ENCODE data around the gene SUPT20H. TPM values are rescaled to one million over a fixed set of nuclear protein-coding genes. Genes with fewer than 3 reads are reported as not detected.

Gene SUPT20H
- total RNA-seq, 1 donor from 2014 or later = 59.2 TPM

DNA sequence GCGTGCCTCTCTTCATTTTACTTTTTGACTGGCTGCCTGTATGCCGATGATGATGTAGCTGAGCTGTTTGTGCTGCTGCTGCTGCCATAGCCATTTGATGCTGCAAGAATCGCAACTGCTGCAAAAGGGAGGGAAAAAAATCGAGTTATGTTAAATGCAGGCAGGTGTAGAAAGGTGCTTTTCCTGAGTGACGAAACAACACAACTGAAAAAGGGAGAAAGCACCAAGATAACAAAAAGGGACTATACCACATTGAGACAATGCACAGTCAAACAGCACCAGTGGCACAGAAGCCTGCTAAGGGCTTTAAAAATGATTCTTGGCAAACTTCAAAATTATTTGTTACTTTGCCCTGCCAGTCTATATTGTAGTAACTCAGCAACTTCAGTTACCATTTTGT, 49.8 kb downstream of the SUPT20H start:
- no peak for DNase-seq (ENCODE audit: low read depth)

DNA sequence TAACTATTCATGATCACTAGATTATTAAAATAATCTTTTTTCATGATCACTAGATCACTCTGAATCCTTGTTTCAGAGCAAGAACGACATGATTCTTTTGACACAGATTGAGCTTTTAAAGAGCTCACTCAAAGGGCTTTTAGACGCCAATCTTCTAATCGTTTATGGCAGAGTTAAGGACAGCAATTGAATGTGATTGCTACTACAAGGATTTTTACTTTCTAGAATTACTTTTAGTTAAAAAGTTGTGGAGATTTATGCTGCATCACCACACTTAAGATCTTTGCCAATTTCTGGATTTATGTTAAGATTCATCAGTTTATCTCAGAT, 57.6 kb downstream of the SUPT20H start:
- DNase-seq (ENCODE audit: low read depth) = no peak

DNA sequence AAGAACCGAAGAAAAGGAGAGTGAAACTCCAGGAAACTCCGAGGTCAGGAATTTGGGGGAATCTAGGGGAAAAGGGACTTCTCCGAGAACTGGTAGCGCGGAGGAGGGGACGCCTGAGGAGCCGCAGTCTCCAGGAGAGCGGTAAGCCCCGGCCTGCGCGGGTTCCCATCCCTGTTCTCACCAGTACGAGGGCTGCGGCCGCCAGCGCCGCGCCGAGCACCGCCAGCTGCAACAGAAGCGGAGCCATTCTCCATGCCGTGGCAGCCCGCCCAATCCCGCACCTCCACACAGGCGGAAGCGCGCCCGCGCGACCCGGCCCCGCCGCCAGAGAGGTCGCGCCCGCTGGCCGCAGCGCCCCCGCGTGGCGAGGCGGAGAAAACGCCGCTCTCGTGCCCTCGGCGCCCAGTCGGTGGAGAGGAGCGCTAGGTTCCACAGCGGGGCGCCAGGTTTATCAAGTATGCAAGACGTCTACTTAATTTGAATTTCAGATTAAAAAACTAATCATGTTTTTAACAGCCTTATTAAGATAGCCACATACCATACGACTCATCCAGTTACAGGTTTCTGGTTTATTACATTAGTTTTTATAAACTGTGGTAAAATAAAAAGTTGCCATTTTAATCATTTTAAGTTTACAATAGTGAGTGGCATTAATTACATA, 60.3 kb downstream of the SUPT20H start, which contains the start of gene ALG5:
TSS of gene ALG5 (minus strand) at position 287 of the 661 bp plus-strand sequence. CDS start at position 247, 40 bp downstream.
- peak; percentile 90 for DNase-seq (ENCODE audit: low read depth)

DNA sequence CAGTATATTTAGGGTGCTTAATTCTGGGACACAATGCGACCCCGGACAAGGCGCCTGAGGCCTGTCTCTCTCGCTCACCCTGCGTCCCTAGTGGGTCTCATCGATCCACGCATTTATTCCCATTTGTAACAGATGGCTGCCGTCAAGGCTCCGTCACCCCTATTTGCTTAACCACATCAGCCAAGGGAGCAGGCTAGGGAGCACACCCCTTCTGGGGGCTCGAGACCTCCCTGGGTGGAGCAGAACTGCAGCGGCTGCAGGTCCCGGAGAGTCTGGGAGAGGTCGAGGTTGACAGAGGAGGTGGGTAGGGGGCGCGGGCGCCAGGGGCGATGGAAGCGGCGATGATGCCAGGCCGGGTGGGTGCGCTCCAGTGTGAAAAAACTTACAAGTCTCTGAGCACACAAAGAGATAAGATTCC, 60.9 kb downstream of the SUPT20H start:
- DNase-seq (ENCODE audit: low read depth) = peak; percentile 17

DNA sequence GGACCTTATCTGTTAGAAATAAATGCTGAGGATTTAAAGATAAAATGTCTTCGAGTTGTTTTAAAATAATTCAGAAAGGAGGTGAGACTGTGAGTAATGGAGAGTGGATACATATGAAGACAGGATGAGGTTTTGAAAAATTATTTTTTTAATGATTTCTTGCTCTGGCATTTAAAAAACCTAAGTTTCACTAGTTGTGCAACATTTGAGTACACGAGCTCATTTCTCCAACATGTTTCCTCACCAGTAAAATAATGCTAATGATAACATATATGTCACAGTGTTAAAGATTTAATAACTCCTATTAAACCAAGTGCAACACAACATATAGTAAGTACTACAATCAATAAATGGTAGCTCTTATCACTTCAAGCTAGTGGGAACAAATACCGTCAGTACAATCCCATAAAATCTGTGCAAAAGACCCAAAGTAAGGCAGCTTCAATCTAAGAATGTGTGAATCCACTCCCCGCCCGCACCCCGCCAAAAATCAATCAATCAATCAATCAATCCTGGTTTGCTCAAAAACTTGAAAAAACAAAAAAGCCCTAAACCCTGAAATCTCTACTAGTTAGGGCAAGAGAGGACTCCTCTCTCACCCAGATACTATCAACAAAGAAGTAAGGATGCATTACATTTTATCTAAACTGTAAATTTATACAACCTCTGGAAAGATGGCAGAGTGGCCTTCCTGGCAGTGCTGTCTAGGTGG, 61.6 kb downstream of the SUPT20H start:
- no peak for DNase-seq (ENCODE audit: low read depth)

DNA sequence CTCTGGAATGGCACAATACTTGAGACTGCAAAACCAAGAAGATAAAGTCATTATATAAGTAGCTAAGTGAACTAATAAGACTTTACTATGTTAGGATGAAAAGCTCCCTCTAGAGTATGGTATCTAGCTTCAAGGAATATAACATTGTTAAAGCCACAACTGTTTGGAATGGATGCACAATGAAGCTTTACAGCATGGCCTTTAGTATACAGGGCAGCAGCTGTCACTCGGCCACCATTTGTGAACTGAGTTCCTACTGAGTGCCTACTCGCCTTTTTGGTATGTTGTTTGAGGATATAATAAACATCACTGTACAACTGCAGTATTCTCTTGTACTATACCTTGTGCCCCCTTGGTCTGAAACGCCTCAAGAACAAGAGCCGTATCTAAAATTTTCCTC, 67.1 kb downstream of the SUPT20H start:
- peak; percentile 13 for DNase-seq (ENCODE audit: low read depth)

DNA sequence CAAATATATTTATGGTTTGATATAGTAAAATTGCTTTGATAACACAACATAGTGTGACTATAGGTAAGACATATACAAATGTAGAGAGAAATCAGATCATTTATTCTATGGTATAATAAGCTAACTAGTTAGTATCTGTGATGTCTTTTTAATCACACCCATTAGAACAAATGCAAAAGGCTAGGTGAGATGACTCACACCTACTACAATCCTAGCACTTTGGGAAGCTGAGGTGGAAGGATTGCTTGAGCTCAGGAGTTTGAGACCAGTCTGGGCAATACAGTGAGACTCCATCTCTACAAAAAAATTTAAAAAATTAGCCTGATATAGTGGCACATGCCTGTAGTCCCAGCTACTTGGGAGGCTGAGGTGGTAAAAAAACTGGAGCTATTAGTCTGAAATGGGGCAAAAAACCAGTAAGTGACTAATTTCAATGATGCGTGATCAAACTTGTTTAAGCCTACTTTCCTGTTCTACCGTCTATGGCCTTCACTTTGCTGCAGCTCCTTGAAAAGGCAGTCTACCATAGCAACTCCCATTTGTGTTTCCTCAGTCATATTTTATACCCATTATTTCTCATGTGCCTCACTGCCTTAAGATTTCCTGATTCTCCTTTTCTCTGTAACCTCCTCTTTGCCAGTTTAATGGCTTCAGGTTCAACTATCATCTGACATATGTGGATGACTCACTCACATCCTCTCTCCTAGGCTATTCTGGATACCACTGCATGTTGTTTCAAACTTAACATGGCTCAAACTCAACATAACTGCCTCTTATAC, 72.8 kb downstream of the SUPT20H start:
- DNase-seq (ENCODE audit: low read depth) = no peak

DNA sequence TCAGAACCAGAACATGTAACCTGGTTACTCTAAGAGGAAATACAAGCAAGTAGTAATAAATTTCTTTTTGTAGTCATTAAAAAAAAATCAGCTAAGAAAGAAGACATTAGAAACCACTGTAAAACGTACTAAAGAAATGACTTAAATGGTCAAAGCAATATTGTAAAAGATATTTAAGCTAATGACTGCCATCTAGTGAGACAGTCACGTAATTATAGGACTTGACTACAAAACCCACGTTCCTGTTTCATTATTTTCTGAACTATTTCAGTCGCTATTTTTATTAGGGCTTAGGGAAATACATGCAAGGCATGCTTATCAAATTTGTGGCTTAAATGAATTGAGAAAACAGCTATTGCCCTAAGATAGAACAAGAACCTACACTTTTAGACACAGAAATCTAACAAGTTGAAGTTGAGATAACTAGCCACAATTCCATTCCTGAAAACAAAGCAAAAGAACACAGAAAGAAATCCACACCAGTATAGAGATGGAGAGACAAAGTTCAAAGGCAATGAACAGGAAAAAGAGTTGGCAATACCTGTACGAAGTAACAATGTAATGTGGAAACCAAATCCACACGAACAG, 78.2 kb downstream of the SUPT20H start:
- DNase-seq (ENCODE audit: low read depth) = peak; percentile 46

DNA sequence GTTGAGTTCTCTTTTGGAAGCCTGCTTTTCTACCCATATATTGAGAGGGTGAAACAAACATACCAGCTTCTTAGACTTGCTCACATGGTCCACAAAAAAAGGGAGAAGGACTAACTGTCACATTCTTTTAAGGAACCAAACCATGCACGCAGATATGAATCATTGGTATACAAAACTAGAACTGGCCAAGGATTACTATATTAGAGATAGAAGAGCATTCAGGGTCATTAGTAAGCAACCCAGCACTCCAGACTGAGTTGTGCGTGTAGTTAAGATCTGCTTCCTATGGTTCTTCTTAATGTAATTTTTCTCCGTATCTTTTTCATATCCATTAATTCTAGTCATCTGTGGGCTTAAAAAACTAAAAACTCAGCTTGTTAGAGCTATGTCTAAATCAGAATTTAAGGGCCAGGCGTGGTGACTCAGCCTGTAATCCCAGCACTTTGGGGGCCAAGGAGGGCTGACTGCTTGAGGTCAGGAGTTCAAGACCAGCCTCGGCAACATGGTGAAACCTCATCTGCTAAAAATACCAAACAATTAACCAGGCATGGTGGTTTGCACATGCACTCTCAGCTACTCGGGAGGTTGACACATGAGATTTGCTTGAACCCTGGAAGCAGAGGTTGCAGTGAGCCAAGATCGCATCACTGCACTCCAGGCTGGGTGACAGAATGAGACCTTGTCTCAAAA, 80.0 kb downstream of the SUPT20H start:
- peak; percentile 30 for DNase-seq (ENCODE audit: low read depth)

DNA sequence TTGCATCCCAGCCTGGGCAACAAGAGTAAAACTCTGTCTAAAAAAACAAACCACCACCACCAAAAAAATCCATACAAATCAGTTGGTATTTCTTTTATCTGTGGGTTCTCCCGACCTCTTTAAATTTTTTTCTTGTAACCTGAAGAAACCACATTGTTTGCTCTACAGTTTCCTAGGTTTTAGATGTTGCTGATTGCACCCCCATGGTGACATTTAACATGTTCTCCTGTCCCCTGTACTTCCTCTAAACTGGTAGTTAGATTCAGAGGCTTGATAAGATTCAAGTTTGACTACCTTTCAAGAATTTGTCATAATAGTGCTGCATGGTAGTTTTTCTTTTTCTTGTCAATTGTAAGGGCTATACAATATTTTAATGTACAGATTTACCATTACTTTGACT, 84.3 kb downstream of the SUPT20H start:
- DNase-seq (ENCODE audit: low read depth) = no peak

DNA sequence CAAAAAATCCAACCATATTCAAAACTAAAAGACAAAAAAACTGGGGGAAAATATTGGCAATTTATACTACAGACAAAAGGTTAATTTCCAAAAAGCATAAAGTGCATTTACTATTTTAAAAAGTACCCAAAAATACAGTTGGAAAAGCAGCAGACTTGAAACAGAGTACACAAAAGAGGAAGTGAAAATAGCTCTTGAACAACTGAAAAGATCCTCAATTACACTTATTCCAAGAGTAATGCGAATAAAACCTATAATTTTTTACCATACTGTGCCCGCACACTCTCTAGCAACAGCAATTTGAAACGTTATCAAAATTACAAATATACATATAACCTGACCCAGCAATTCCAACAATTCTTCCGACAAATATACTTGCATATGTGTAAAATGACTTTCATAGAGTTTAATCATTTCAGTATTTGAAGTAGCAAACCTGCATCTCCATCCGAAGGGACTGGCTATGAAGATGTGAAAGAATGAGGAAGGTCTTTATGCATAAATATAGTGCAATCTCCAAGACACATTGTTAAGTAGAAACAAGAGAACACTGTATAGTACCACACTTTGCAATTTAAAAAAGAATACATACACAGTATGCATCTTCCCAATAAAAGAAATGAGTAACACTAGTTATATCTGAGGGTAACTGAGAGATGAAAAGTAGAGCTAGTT, 85.7 kb downstream of the SUPT20H start:
- DNase-seq (ENCODE audit: low read depth) = no peak

DNA sequence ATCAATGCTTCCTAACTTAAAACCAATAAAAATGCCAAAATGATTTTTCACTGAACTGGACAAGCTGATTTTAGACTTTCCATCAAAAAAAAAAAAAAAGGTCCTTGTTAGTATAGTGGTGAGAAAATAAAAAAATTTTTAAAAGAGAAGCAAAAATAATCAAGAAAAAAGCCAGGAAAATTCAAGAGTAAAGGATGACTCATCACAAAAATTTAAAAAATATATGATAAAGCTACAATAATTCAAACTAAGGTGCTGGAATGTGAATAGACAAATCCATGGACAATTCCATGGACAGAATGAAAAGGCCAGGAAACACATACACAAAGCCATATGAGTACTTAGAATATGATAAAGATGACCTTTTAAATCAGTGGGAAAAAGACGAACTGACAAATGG, 86.5 kb downstream of the SUPT20H start:
- DNase-seq (ENCODE audit: low read depth) = no peak

DNA sequence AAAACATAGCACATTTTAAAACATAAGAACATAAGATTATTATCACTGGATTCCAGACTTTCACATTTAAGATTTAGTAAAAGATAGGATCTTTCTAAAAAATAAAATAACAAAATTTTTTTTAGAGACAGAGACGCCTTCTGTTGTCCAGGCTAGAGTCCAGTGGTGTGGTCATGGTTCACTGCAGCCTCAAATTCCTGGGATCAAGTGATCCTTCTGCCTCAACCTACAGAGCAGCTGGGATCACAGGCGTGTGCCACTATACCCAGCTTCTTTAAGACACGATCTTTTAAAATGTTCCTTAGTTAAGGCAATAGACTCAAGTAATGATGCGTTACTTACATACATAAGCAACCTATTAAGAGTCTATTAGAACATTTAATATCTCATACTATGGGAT, 93.1 kb downstream of the SUPT20H start:
- DNase-seq (ENCODE audit: low read depth) = peak; percentile 24

DNA sequence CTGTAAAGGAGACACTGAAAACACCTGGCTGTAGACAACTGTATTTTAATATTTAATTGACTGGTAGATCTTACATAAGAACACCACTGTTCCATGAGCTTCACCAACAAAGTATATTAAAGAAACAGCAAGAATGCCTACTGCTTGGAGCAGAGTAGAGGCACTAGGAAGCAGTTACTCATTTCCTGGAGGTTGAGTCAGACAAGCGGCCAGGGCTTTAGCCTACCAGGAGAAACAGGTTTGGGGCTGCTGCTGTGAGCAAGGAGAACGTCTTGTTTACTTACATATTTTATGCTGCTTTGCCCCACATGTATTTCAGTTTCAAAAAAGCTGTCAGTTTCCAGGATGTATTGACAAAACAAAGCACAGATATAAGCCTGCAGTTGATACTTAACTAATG, 93.7 kb downstream of the SUPT20H start:
- peak; percentile 6 for DNase-seq (ENCODE audit: low read depth)

DNA sequence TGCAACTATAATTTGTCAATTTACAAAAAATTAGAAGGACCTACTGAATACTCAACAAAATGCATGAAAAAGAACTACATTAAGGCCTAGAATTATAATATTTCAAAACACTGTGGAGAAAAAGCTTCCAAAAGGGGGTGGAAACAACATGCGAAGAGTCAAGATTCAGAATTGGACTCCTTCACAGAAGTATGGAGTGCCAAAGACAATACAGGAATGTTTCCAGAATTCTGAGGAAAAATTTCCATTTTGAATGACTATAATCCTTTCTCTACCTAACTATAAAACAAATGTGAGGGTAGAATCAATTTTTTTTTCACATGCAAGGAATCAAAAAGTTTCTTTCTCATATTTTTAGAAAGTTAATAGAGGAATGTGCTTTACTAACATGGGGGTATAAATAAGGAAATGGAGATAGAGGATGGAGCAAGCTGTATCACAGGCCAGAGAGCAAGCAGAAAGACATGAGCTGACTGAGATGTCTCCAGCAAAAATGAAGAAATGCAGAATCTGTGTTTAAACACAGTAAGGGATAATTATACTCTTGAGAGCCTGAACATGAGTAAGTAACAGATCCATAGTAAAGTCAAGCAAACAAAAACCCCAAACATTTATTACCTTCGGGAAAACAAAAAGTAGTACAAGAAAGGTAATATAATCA, 99.9 kb downstream of the SUPT20H start:
- no peak for DNase-seq (ENCODE audit: low read depth)

Other genes with a start within 250 kb of the SUPT20H start
- 1.9 and 2.1 TPM in 2 replicates for gene RFXAP, start 240.5 kb downstream of the SUPT20H start, total RNA-seq
- gene SMAD9, start 139.4 kb downstream of the SUPT20H start, total RNA-seq = 1.4 and 1.7 TPM in 2 replicates
- gene ALG5, start 60.3 kb downstream of the SUPT20H start, total RNA-seq = 28.1 and 29.0 TPM in 2 replicates
- 23.8 TPM in 2 replicates for gene EXOSC8, start 58.9 kb downstream of the SUPT20H start, total RNA-seq
- not detected in 2 replicates for gene CSNK1A1L, start 46.0 kb upstream of the SUPT20H start, total RNA-seq

All from myocyte (in vitro differentiated cells).